ENCODE measurements around the gene NTF4.

The NTF4 gene, protein sequence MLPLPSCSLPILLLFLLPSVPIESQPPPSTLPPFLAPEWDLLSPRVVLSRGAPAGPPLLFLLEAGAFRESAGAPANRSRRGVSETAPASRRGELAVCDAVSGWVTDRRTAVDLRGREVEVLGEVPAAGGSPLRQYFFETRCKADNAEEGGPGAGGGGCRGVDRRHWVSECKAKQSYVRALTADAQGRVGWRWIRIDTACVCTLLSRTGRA

GRCh38 chr19:49064768-49065611 is at the start of gene NTF4:
Gene NTF4, minus strand, starts transcription at chr19:49064818. Its CDS starts 2,821 bp downstream, at chr19:49061997.
- in situ Hi-C loops (cut with MboI; ENCODE audit: low sequenced_read_pairs), result no loop called here

DNA sequence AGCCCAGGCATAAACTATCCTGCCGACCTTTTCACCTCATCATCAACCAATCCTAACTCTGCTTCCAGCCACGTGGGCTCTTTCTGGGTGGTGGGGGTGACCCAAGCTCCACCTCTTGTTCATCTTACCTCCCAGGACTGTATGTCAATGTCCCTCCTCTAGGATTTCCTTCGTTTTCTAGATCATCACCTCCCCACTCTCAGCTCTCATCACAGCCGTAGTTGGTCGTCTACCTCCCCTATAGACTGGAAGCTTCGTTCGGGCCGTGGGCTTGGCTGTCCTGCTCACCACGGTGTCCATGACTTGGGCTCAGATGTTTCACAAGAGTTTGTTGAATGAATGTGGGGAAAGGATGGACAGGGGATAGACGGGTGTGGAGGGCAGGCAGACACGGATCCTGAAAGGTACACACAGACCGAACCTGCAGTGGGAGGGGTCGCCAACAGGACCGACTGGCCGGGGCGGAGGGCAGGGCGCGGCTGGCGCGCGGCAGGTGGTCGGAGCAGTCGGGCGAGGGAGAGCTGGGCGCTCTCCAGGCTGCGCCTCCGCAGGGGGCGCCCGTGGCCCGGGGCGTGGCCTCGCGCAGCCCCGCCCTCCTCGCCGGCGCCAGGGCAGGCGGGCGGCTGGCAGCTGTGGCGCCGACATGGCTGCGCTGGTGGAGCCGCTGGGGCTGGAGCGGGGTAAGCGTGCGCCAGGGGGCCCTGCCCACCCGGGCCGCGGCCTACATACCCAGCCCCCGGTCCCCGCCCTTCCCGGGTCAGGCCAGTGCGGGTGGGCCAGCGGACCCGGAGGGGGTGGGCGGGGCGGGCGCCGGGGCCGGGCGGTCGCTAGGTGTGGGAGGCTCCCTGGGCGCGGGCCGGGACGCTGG is 49.4 kb upstream of the NTF4 start, which contains the start of gene LIN7B:
Gene LIN7B (plus strand): TSS at position 609 of the 868 bp plus-strand sequence. CDS start 35 bp downstream, at position 644.
- in situ Hi-C loops (cut with MboI; ENCODE audit: low sequenced_read_pairs), result no loop called here

- in situ Hi-C loops (cut with MboI; ENCODE audit: low sequenced_read_pairs), result no loop called here
Measured at GRCh38 chr19:49111218-49111998, 46.8 kb upstream of the NTF4 start.

DNA sequence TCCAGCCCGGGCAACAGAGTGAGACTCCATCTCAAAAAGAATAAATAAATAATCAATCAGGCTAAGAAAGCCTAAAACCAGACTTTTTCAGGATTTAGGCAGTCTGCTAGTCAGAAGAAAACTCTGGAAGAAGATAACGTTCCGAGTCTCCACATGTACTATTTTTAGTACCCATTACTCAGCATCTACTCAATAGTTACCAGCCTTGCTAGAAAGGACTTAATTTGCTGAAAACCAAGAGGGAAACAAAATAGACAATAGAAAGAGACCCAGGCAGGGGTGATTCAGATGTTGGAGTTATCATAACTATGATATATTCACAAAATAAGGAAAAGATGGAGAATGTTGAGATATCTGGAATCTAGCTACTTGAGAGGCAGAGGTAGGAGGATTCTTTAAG is 45.9 kb upstream of the NTF4 start:
- in situ Hi-C loops (cut with MboI; ENCODE audit: low sequenced_read_pairs), result no loop called here

GRCh38 chr19:49109569-49110233 is 45.1 kb upstream of the NTF4 start:
- in situ Hi-C loops (cut with MboI; ENCODE audit: low sequenced_read_pairs), result no loop called here

GRCh38 chr19:49109051-49109450 is 44.4 kb upstream of the NTF4 start:
- in situ Hi-C loops (cut with MboI; ENCODE audit: low sequenced_read_pairs), result no loop called here

- in situ Hi-C loops (cut with MboI; ENCODE audit: low sequenced_read_pairs), result no loop called here
Measured at GRCh38 chr19:49107625-49108459, 43.2 kb upstream of the NTF4 start.

GRCh38 chr19:49106648-49107135 is 42.1 kb upstream of the NTF4 start:
- in situ Hi-C loops (cut with MboI; ENCODE audit: low sequenced_read_pairs), result no loop called here

DNA sequence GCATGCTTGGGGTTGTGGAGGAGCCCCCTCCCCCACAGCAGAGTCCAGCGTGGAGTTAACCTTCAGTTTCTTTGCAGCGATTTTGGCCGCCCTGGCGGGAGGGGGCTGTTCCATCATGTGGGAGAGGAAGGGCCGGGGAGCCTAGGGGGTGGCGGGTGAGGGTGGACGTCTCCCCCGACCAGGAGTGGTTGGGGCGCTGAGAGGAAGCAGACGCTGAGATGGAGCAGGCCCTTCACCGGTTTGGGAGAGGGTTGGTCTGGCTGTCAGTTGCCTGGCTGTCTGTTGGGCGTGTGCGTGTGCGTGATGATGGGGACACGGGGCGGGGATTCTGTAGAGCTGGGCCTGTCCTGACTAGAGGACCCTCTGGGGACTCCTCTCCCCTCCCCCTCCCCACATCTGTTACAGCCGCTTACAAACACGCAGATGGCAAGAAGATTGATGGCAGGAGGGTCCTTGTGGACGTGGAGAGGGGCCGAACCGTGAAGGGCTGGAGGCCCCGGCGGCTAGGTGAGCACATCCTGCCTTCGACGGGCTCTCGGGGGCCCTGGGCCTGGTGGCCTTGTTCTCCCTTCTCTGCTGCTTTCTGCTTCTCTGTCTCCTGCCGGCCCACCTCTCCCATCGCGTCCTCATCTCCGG is 39.7 kb upstream of the NTF4 start:
- in situ Hi-C loops (cut with MboI; ENCODE audit: low sequenced_read_pairs), result no loop called here

DNA sequence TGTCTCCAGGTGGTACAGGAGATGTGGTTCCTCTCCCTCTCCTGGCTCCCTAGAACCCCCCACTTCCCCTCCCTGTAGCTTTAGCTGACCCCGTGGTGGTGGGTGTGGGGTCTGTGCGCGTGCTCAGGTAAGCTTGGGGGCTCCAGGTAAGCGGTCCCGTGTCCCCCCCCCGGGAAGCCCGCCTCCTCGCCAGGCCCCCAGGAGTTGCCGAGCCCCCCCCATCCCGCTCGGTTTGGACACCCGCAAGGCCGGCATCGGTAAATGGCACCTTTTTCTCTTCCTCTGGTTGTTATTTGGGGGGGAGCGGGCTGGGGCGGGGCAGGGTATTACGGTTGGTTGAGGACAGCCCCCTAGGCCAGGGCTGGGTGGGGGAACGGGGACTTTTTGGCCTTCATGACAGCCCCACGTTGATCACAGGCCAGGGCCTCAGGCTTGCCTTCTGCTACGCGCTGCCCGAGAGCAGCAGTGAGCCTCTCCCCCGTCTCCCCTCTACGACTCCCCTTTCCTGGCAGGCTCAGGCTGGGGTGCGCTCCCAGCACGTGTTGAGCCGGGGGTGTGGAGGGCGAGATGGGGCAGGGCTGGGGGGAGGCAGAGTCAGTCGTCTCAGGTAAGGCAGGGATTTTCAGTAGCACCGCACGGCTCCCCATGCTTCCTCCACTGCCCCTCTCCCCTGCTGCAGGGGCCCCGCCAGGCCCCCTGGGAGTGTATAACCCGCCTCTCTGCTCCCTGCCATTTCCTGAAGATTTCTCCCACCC is 38.9 kb upstream of the NTF4 start:
- in situ Hi-C loops (cut with MboI; ENCODE audit: low sequenced_read_pairs), result no loop called here

DNA sequence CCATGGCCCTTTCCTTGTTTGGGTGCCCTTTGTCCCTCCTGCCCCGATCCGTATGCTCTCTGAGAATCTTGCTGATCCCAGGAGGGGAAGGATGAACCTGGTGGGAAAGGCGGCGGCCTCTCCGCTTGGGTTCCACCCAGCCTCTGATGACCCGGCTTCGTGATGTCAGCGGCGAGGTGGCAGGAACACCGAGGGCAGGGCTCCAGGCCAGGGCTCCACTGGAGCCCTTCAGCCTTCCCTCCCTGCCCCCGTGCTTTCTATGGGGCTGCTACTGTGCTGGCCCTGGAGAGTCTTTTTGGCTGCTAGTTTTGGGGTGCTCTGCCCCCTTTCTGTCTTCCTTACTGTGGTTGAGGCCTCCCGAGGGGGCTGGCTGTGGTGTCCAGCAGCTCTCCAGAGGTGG is 37.7 kb upstream of the NTF4 start:
- in situ Hi-C loops (cut with MboI; ENCODE audit: low sequenced_read_pairs), result no loop called here

DNA sequence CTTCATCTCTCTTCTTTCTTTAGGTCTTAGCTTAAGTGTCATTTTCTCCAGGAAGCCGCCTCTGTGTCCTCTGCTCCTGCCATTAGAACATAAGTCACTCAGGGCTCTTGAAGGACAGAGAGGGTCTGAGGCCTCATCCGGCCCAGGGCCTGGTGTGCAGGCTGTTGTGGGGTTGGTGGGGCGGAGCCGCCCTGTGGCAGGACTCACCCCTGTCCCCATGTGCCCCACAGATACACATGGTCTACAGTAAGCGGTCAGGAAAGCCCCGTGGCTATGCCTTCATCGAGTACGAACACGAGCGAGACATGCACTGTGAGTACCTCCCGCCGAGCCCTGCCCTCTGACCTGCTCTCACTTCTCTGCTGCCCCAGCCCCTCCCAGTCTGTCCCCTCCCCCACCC is 36.5 kb upstream of the NTF4 start:
- in situ Hi-C loops (cut with MboI; ENCODE audit: low sequenced_read_pairs), result no loop called here

DNA sequence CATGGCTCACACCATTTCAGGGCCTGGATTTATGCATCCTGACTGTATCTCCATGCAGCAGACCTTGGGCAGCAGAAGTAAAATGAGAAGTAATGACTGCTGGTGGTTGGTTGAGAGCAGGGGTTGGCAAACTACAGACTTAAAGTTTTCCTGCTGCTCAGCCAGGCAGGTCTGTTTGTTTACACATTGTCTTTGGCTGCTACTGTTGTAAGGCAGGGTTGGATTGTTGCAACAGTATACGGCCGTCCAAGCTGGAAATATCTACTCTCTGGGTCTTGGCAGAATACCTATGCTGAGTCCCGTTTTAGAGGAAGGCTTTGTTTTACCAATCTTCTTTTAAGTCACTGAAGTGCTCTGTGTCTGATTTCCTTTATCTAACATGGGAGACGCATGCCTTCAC is 34.2 kb upstream of the NTF4 start:
- in situ Hi-C loops (cut with MboI; ENCODE audit: low sequenced_read_pairs), result no loop called here

- in situ Hi-C loops (cut with MboI; ENCODE audit: low sequenced_read_pairs), result no loop called here
Measured at GRCh38 chr19:49097453-49098288, 33.1 kb upstream of the NTF4 start.

DNA sequence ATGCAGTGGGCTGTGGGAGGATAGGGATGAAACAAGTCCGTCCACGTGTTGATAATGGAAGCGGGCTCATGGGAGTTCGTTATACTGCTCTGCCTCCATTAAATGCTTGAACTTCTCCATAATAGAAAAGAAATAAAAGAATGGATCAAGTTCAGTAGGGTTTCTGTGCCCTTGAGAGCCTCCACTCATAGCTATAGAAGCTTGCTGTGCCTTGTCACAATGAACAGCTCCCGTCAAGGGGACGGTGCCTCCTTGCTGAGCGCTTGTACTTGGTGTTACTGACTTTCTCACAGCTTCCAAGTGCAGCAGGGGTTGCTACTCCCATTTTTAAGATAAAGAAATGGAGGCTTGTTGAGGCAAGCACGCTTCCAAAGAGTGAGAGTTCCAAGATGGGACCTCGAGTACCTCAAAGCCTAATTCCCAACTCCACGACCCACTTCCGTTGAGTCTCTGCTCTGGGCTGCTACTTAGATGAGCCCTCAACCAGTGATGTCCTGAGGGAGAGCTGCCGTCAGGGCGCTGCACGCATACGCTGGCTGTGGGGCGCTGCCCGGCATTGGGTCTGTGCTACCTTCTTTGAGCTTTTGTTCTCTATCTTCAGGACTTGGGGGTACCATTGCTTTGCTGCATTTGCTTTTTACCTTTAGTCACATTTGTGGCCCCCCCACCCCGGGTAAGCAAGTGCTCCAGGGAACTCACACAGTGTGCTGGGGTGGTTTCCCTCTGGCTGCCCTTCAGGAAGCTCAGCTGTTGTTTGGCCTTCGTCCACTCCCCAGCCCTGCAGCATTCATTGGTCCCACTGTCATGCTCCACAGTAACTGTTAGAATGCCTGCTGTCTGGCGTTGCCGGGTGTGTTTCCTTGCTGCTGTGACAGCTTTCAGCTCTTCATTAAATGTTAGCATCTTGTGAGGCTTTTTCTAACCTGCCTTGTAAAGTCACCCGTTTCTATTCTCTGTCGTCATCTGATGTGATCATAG is 30.2 kb upstream of the NTF4 start:
- in situ Hi-C loops (cut with MboI; ENCODE audit: low sequenced_read_pairs), result no loop called here

DNA sequence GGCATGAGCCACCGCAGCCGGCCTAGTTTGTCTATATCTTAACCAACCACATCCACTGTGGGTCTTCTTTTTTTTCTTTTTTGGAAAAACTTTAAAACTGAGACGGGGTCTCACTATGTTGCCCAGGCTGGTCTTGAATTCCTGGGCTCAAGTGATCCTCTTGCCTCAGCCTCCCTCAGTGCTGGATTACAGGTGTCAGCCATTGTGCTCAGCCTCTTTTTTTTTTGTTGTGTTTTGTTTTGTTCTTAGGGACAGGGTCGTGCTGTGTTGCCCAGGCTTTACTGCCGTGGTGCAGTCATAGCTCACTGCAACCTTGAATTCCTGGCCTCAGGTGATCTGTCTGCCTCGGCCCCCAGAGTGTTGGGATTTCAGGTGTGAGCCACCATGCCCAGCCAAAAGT is 28.1 kb upstream of the NTF4 start:
- in situ Hi-C loops (cut with MboI; ENCODE audit: low sequenced_read_pairs), result no loop called here

Measured in HL-60/S4 treated with phorbol 12-myristate 13-acetate at 8.2 ng/mL for 4 days and 3 days (cell line).